Astrocyte (in vitro differentiated cells and primary cell): ENCODE data around the gene SALL4. TPM values are rescaled to one million over a fixed set of nuclear protein-coding genes. Genes with fewer than 3 reads are reported as not detected.

Experiments used
- DNase-seq: peaks from one replicate; pipeline ENCODE4 v3.0.0-alpha.2; 2010; ENCODE audit warnings: low read depth
- FAIRE-seq: peaks from 2 replicates; lab custom pipeline; 2011; peaks lifted over from hg19 to GRCh38; lab: Jason Lieb, UNC
- H2AFZ ChIP-seq: 2 replicates; pipeline ENCODE4 v1.6.0; 2012; ENCODE audit warnings: low read depth, low read length, inconsistent platforms
- H3K27ac ChIP-seq: 2 replicates; pipeline ENCODE4 v1.5.1; 2011; ENCODE audit warnings: low read depth, low read length, inconsistent platforms
- H3K27me3 ChIP-seq: 2 replicates; pipeline ENCODE4 v1.6.0; 2011; ENCODE audit warnings: low read length, inconsistent platforms; ENCODE audit not compliant: insufficient read depth
- H3K36me3 ChIP-seq: 2 replicates; pipeline ENCODE4 v1.5.1; 2011; ENCODE audit warnings: low read length, inconsistent platforms; ENCODE audit not compliant: insufficient read depth
- H3K4me1 ChIP-seq: 2 replicates; pipeline ENCODE4 v1.5.1; 2011; ENCODE audit warnings: low read length, inconsistent platforms; ENCODE audit not compliant: insufficient read depth
- H3K4me2 ChIP-seq: 2 replicates; pipeline ENCODE4 v1.6.0; 2012; ENCODE audit warnings: low read length, inconsistent platforms
- H3K4me3 ChIP-seq: 2 replicates; pipeline ENCODE4 v1.5.1; 2011; ENCODE audit warnings: low read depth, mild to moderate bottlenecking, low read length, inconsistent platforms; ENCODE audit not compliant: insufficient read depth
- H3K79me2 ChIP-seq: 2 replicates; pipeline ENCODE4 v1.6.0; 2012; ENCODE audit warnings: mild to moderate bottlenecking, low read length, inconsistent platforms; ENCODE audit not compliant: insufficient read depth
- H3K9ac ChIP-seq: 2 replicates; pipeline ENCODE4 v1.6.0; 2012; ENCODE audit warnings: mild to moderate bottlenecking, low read length, inconsistent platforms
- H3K9me3 ChIP-seq: 2 replicates; pipeline ENCODE4 v1.5.1; 2012; ENCODE audit warnings: low read depth, mild to moderate bottlenecking, low read length, inconsistent platforms; ENCODE audit not compliant: insufficient read depth
- H4K20me1 ChIP-seq: 2 replicates; pipeline ENCODE4 v1.6.0; 2012; ENCODE audit warnings: low read length, inconsistent platforms; ENCODE audit not compliant: insufficient read depth
- H3K27ac Mint-ChIP-seq: one replicate; pipeline ENCODE4 v1.8.0; 2021; ENCODE audit warnings: mild to moderate bottlenecking, mixed read lengths; ENCODE audit not compliant: unreplicated experiment
- H3K27me3 Mint-ChIP-seq: one replicate; pipeline ENCODE4 v1.8.0; 2021; ENCODE audit warnings: low read depth, mixed read lengths; ENCODE audit not compliant: unreplicated experiment
- H3K36me3 Mint-ChIP-seq: one replicate; pipeline ENCODE4 v1.8.0; 2021; ENCODE audit warnings: low read depth, mixed read lengths; ENCODE audit not compliant: unreplicated experiment
- H3K4me1 Mint-ChIP-seq: one replicate; pipeline ENCODE4 v1.8.0; 2021; ENCODE audit warnings: low read depth, mixed read lengths; ENCODE audit not compliant: unreplicated experiment
- H3K4me3 Mint-ChIP-seq: one replicate; pipeline ENCODE4 v1.8.0; 2021; ENCODE audit warnings: mild to moderate bottlenecking, moderate library complexity, mixed read lengths; ENCODE audit not compliant: unreplicated experiment
- H3K9me3 Mint-ChIP-seq: one replicate; pipeline ENCODE4 v1.8.0; 2021; ENCODE audit warnings: mild to moderate bottlenecking, mixed read lengths; ENCODE audit not compliant: unreplicated experiment
- EZH2 ChIP-seq: IDR thresholded peaks from 2 replicates; pipeline ENCODE4 v1.6.1; 2012; ENCODE audit warnings: mild to moderate bottlenecking, low read length, inconsistent platforms; ENCODE audit not compliant: insufficient read depth
- total RNA-seq: library from RNA; stranded (reverse); gene quantifications from 2 replicates; pipeline ENCODE4 v1.2.1, GENCODE V29; 2021
- TF ChIP-seq, protein P1 (sequence below): IDR thresholded peaks from 2 replicates; pipeline ENCODE4 v1.5.1; 2011; ENCODE audit warnings: low read depth, mild to moderate bottlenecking, inconsistent platforms, low read length, moderate library complexity; ENCODE audit not compliant: insufficient read depth

SALL4 gene
- total RNA-seq, 1 donor from 2014 or later: 21.7 TPM

DNA sequence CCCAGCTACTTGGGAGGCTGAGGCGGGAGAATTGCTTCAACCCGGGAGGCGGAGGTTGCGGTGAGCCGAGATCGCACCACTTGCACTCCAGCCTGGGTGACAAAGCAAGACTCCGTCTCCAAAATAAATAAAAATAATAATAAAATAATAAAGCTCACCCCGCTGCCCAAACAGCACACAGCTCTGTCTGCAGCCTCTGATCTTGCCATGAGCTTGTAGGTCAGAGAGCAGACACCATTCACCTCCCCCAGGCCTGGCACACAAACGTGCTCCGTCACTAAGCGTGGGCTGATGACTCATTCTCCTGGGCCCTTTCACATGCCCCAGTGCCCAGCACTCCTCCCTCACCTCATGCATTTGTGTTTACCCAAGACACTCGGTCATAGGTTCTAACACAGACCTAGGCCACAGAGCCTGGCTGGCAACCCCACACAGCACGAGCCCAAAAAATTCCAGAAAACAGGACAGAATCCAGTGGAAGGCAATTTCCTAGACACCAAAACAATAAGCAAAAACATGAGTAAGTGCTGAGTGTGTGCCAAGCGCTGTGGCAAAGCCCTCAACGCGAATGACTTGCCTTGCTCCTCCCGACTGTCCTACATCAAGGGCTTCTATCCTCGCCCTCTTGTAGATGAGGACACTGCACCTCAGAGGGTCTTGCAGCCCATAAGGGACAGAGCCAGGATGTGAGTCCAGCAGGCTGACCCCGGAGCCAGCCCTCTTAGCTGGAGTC is 52.1 kb downstream of the SALL4 start:
- Histone ChIP-seq H3K36me3 (no peaks in the 10 kb centered on the region), H3K79me2 (peaks cover 49% of the 10 kb centered on the region)
- H3K4me3 Mint-ChIP-seq: no peak overlapping the region

DNA sequence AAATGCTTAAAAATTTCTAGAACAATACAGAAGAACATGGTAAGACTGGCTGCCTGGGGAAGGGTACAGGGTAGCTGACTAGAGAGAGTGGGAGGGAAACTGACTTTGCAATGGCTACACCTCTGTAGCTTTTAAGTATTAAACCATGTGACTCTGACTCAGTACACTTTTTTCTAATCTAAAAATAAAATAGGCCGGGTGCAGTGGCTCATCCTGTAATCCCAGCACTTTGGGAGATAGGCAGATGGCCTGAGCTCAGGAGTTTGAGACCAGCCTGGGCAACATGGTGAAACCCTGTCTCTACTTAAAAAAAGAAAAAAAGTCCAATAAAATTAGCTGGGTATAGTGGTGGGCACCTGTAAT is 52.7 kb downstream of the SALL4 start:
- TF ChIP-seq, protein P1, sequence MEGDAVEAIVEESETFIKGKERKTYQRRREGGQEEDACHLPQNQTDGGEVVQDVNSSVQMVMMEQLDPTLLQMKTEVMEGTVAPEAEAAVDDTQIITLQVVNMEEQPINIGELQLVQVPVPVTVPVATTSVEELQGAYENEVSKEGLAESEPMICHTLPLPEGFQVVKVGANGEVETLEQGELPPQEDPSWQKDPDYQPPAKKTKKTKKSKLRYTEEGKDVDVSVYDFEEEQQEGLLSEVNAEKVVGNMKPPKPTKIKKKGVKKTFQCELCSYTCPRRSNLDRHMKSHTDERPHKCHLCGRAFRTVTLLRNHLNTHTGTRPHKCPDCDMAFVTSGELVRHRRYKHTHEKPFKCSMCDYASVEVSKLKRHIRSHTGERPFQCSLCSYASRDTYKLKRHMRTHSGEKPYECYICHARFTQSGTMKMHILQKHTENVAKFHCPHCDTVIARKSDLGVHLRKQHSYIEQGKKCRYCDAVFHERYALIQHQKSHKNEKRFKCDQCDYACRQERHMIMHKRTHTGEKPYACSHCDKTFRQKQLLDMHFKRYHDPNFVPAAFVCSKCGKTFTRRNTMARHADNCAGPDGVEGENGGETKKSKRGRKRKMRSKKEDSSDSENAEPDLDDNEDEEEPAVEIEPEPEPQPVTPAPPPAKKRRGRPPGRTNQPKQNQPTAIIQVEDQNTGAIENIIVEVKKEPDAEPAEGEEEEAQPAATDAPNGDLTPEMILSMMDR: no peak
- no peak for TF ChIP-seq EZH2
- Histone ChIP-seq H3K4me3 (no peak overlapping the region), H2AFZ (no peak overlapping the region), H3K36me3 (no peaks in the 10 kb centered on the region), H3K4me2 (peak overlapping the region; percentile 29), H3K9ac (peak overlapping the region; percentile 44), H3K79me2 (peaks cover 47% of the 10 kb centered on the region), H3K27ac (peak overlapping the region; percentile 90), H3K4me1 (peaks cover 34% of the 10 kb centered on the region), H4K20me1 (no peaks in the 10 kb centered on the region), H3K27me3 (no peaks in the 10 kb centered on the region), H3K9me3 (no peaks in the 10 kb centered on the region)
- Mint-ChIP-seq H3K36me3 (no peaks in the 10 kb centered on the region), H3K27me3 (no peaks in the 10 kb centered on the region), H3K4me1 (peaks cover 20% of the 10 kb centered on the region), H3K27ac (no peak overlapping the region), H3K4me3 (no peak overlapping the region), H3K9me3 (no peaks in the 10 kb centered on the region)
- DNase-seq (peak; percentile 68), FAIRE-seq (no peak)

More for the DNA sequence above, 52.1 kb downstream of the SALL4 start:
- no peaks in the 10 kb centered on the region for H3K36me3 Mint-ChIP-seq
- H3K9ac ChIP-seq: peak overlapping the region; percentile 66
- peak overlapping the region; percentile 90 for H3K27ac ChIP-seq
- no peaks in the 10 kb centered on the region for H3K9me3 ChIP-seq
- no peaks in the 10 kb centered on the region for H4K20me1 ChIP-seq
- no peaks in the 10 kb centered on the region for H3K9me3 Mint-ChIP-seq
- H3K4me1 ChIP-seq: peaks cover 34% of the 10 kb centered on the region
- no peaks in the 10 kb centered on the region for H3K27me3 Mint-ChIP-seq
- peaks cover 20% of the 10 kb centered on the region for H3K4me1 Mint-ChIP-seq
- DNase-seq (peak; percentile 91), FAIRE-seq (no peak)
- H3K4me2 ChIP-seq: peak overlapping the region; percentile 50
- no peak overlapping the region for H2AFZ ChIP-seq
- no peaks in the 10 kb centered on the region for H3K27me3 ChIP-seq
- no peak overlapping the region for H3K4me3 ChIP-seq
- TF ChIP-seq, protein P1: no peak
- no peak for TF ChIP-seq EZH2
- no peak overlapping the region for H3K27ac Mint-ChIP-seq
